ENCODE data around the gene THAP6.

DNA sequence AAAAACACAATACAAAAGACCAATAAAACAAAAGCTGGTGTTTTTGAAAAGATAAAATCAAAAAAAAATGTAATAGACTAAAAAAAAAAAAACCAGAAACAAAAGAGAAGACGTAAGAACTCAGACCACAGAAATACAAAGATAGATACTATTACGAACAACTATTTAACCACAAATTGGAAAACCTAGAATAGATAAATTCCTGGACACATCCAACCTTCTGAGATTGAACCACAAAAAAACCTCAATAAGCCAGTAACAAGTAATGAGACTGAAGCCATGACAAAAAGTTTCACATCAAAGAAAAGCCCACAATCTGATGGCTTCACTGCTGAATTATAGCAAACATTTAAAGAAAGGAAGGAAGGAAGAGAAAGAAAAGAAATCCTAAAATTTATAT lies 16.2 kb upstream of the THAP6 start:
- TF ChIP-seq, protein P1, sequence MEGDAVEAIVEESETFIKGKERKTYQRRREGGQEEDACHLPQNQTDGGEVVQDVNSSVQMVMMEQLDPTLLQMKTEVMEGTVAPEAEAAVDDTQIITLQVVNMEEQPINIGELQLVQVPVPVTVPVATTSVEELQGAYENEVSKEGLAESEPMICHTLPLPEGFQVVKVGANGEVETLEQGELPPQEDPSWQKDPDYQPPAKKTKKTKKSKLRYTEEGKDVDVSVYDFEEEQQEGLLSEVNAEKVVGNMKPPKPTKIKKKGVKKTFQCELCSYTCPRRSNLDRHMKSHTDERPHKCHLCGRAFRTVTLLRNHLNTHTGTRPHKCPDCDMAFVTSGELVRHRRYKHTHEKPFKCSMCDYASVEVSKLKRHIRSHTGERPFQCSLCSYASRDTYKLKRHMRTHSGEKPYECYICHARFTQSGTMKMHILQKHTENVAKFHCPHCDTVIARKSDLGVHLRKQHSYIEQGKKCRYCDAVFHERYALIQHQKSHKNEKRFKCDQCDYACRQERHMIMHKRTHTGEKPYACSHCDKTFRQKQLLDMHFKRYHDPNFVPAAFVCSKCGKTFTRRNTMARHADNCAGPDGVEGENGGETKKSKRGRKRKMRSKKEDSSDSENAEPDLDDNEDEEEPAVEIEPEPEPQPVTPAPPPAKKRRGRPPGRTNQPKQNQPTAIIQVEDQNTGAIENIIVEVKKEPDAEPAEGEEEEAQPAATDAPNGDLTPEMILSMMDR (IDR thresholded peaks at IDR 0.05; ENCODE audit: low read depth, low read length) = no peak
- TF ChIP-seq, protein P2, sequence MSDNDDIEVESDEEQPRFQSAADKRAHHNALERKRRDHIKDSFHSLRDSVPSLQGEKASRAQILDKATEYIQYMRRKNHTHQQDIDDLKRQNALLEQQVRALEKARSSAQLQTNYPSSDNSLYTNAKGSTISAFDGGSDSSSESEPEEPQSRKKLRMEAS (IDR thresholded peaks at IDR 0.05; ENCODE audit: low read depth, low read length) = no peak
- TF ChIP-seq POLR2A (IDR thresholded peaks at IDR 0.05; ENCODE audit: extremely low read depth, insufficient read length) = no peak
- no peak for TF ChIP-seq MYC (IDR thresholded peaks at IDR 0.05; ENCODE audit: low read depth, low read length)
